Superior temporal gyrus (tissue), 1 donor: ENCODE results near the gene SLC9C2.
"Not testable (repeated sequence)": the region's sequence is repeated elsewhere in the genome, so short reads cannot be mapped to it uniquely, and the experiment has no call there.

Experiments
- DNase-seq: peaks from one replicate; pipeline ENCODE4 v3.0.0-alpha.2; 2016; ENCODE audit errors: extremely low spot score

SLC9C2 gene

DNA sequence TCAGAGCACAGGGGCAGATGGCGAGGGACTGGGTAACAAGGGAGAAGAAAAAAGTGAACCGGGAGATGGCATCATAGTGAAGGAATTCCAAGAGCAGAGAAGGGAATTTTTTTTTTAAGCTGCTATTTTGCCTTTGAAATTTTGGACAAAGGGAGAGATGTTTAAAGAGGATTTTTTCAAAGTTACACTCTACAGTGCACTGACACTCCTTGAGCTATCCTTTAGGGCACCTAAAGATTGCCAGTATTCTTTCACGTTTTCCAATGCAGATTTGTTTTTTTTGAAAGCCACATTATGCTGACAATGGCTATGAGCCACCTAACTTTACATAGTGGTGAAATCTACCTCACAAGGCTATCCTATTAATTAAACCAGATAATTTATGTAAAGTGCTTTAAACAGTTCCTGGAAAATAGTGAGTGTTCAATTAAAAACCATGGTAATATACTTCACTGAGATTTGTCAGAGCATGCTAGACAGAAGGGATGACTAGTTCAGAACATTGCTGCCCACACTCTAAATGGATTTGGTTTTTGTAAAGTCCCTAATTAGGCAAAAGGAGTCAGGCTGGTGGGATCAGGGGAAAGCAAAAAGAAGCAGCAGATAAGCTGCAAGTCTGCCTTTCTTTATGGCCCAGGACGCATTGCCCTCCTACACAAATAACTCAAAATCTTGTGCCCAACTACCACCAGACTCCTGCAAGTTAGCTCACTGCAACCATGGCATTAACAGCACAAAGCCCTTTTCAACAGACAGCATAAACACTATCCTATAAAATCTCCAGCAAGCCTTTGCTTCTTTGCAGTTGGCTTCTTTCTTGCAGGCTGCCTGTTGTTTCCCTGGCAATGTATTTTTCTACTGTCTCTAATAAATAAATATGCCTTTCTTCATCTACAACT, 71.8 kb downstream of the SLC9C2 start:
- DNase-seq: no peak

GRCh38 chr1:173529106-173529505, 73.8 kb downstream of the SLC9C2 start:
- DNase-seq: no peak

GRCh38 chr1:173527151-173527826, 75.6 kb downstream of the SLC9C2 start:
- DNase-seq: no peak

GRCh38 chr1:173525926-173526325, 76.9 kb downstream of the SLC9C2 start:
- no peak for DNase-seq

DNA sequence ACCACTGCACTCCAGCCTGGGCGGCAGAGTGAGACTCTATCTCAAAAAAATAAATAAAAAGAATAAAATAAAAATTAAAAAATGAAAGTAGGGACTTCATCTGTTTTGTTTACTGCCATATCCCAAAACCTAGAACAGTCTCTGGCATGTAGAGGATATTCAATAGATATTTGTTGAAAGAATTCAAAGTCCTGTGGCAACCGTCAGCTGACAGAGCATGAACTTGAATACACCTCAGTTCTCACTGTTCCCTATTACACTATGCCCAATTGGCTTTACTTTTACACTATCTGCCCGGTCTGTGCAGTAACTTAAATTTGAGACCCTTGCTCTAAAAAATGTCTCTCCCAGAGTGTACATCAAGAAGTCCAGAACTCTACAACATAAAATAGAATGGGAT, 79.5 kb downstream of the SLC9C2 start:
- DNase-seq: no peak

- DNase-seq: no peak
Observed at GRCh38 chr1:173520799-173521198, 82.1 kb downstream of the SLC9C2 start.

GRCh38 chr1:173514503-173514902, 88.4 kb downstream of the SLC9C2 start:
- not testable (repeated sequence) for DNase-seq

- DNase-seq: no peak
Observed at GRCh38 chr1:173509797-173510196, 93.1 kb downstream of the SLC9C2 start.

- no peak for DNase-seq
Observed at GRCh38 chr1:173508541-173508940, 94.3 kb downstream of the SLC9C2 start.

DNA sequence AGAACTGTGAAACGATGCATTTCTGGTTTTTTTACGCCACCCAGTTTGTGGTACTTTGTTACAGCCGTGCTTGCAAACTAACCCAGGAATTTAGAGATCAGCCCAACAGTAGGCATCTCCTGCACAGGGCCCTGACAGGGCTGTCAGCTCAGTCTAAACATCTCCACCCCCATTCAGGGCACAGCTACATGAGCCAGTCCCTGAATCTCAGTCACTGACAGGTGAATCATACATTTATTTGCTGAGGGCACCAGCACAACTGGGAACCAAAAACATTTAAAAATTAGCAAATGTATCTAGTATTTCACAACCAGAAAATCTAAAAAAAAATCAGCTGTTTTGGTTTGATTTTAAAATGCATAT, 95.0 kb downstream of the SLC9C2 start:
- no peak for DNase-seq

DNA sequence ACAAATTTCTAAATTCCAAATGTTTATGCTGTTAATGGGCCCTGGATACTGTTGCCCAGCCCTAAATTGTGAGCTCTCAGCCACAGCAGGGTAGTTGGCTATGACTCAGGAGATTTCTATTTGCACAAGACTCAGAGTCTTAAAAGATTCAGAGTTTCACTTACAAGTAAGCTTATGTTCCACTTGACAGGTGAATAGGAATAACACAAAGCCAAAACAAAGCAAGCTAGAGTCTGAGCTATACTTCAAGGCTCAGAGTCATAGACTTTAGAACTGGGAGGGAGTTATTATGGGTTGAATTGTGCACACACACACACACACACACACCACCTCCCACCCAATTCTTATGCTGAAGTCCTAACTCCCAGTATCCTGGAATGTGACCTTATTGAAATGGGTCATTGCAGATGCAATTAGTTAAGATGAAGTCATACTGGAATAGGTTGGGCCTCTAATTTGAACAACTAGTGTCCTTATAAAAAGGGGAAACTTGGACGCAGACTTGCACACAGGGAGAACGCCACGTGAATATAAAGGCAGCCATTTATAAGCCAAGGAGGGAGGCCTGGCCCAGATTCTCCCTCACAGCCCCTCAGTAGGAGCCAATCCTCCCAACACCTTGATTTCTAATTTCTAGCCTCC, 95.5 kb downstream of the SLC9C2 start:
- no peak for DNase-seq

DNA sequence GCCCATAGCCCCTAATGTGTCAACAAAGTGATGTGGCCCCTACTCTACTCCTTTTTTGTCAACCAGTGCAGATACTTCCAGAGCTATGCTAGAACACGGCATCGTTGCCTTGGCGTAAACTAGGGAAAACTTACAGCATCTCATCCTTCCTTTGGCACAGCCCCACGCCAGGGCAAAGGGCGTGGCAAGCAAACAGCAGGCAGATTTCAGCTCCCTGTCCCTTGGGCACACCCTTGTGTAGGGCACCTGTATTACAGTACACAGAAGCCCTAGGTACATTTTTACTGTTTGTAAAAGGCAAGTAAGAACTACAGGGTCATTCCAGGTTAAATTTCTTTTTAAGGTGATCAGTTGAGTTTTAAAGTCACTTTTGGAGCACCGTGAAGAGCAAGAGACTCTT, 96.4 kb downstream of the SLC9C2 start:
- no peak for DNase-seq

DNA sequence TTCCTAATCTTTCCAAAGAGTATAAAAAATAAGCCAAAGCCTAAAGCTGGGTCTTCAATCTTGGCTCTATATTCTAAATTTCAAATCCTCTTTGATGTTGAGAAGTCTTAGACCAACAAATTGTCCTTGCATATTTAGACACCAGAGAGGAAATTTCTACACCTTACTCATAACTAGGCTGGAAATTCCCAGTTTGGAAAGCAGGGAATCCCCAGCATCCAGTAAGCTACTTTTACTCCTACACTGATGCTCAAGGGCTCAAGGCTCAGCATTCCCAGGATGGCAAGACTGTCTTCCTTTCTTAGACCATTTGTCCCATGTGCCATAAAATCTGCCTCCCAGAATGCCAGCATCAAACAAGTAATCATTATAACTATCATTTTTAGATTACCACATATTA, 97.5 kb downstream of the SLC9C2 start:
- no peak for DNase-seq

DNA sequence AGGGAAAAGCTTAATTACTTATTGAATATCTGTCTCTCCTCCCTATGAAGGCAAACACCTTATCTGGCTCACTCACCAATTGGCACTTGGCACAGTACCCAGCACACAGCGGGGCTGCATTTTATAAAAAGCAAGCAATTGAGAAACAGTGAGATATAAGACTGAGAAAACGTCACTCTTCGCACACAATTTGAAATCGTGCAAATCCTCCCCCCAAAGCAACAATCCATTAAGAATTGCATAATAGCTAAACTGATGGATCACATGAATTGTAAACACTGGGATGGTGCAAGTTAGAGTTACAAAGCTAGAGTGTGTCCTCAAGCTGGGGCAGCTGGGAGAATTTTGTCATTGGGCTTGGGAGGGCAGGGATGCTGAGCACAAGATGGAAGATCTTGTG, 98.6 kb downstream of the SLC9C2 start:
- no peak for DNase-seq

GRCh38 chr1:173503391-173503790, 99.5 kb downstream of the SLC9C2 start:
- DNase-seq: no peak

DNA sequence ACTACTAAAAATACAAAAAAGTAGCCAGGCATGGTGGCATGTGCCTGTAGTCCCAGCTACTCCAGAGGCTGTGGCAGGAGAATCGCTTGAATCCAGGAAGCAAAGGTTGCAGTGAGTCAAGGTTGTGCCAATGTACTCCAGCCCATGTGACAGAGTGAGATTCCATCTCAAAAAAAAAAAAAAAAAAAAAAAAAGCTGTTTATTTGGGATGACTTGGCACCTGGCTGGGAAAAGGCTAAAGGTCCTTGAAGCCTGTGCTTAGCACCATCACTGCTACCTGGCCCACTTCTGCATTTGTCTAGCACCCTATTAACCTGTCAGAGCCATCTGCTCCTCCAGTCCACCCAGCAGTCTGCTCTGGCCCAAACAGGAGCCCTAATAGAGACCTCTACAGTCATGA, 100.8 kb downstream of the SLC9C2 start:
- DNase-seq: no peak

DNA sequence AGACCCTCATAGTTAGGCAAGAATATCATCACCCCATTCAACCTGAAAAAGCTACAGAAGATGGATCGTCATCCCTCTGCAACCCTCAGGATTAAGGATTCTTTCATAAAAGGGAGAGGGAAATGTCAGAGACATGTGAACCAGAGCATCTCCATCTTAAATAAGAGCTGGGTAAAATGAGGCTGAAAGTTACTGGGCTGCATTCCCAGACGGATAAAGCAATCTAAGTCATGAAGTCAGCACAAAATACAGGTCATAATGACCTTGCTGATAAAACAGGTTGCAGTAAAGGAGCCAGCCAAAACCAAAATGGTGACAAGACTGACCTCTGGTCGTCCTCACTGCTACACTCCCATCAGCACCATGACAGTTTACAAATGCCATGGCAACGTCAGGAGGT, 103.1 kb downstream of the SLC9C2 start:
- no peak for DNase-seq

GRCh38 chr1:173496757-173497320, 106.0 kb downstream of the SLC9C2 start:
- DNase-seq: no peak

DNA sequence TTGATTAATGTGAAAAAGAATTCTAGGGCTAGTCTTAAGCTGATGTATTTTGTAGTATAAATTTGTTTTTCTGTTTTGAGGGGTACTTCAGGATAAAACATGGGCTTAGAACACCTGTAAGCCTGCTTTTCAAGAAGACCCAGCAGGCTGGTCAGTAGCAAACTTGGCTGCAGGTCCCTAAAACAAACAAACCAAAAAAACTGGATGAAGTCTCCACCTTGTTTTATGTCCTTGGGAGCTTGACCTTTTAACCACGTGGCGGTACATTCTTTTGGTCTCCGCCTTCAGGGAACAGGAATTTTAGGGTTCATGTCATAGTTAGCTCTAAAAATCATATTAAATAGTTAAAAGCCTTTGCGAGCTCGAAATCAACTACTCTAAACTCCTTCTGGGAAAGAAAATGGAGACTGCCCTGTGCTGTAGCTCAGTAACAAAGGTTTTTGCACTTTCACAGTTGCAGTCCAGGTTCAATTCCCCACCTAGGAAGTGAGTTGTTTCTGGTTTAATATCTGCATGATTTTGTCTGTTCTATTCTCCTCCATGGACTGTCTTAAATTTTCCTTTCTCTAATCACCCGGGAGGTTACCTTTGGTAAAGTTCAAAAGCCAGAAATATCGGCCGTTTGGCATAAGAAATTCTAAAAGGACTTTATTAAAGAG, 107.1 kb downstream of the SLC9C2 start:
- no peak for DNase-seq

- not testable (repeated sequence) for DNase-seq
Observed at GRCh38 chr1:173493125-173493524, 109.7 kb downstream of the SLC9C2 start.

GRCh38 chr1:173491508-173491907, 111.4 kb downstream of the SLC9C2 start:
- no peak for DNase-seq

DNA sequence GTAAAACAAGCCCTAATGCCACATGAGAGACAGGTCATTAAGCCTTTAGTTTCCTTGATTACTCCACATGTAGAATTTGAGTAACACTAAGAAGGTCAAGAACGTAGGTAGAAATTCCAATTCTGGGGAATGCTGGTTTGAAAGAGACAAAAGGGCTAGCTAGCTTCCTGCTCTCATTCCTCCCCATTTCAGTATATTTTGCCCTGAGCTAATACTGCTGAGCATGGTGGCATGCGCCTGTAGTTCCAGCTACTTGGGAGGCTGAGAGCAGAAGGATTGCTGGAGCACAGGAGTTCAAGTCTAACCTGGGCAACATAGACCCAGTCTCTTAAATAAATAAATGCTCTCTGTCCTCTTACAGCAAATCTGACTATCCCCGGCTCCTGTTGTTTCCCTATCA, 112.9 kb downstream of the SLC9C2 start:
- DNase-seq: no peak
